CD4-positive, alpha-beta T cell (primary cell): Measurements from ENCODE around the gene IGF1R. TPM values are rescaled to one million over a fixed set of nuclear protein-coding genes. Genes with fewer than 3 reads are reported as not detected.

Source experiments
- ATAC-seq: fragments of 200-7000 bp; cut with Tn5 transposase; one replicate; pipeline ENCODE4 v1.10.0; 2022; ENCODE audit warnings: mild to moderate bottlenecking; ENCODE audit not compliant: poor library complexity
- CTCF ChIA-PET: fragments of 350-600 bp; sonication (Branson Sonifier 250); formaldehyde crosslinking; loops from one replicate; lab custom pipeline; 2021; ENCODE audit warnings: antibody characterized with exemption, inconsistent platforms; lab: Charles Lee
- POLR2A ChIA-PET: fragments of 350-600 bp; sonication (Branson Sonifier 250); formaldehyde crosslinking; loops from one replicate; lab custom pipeline; 2021; ENCODE audit warnings: antibody characterized with exemption, inconsistent platforms; lab: Charles Lee
- DNase-seq, 14 experiments: peaks; one replicate each; pipeline ENCODE4 v3.0.0-alpha.2; 2013 to 2020; ENCODE audit warnings: mixed read lengths in 2 of 14
- H3K27ac ChIP-seq, 2 donors: one replicate each; pipeline versions ENCODE4 v1.5.1 to v1.7.0; 2013; ENCODE audit warnings: low read length in 2 of 2, low read depth in 1 of 2, mild to moderate bottlenecking in 1 of 2
- H3K27me3 ChIP-seq, 2 experiments: 1 replicate in 1 of 2; 2 replicates in 1 of 2; pipeline versions ENCODE4 v1.6.1 to v1.7.0; 2013; ENCODE audit warnings: low read length in 2 of 2, control low read depth in 1 of 2, mild to moderate bottlenecking in 1 of 2, moderate library complexity in 1 of 2; ENCODE audit not compliant: insufficient read depth in 2 of 2, control insufficient read depth in 1 of 2
- H3K36me3 ChIP-seq: one replicate; pipeline ENCODE4 v1.6.1; 2013; ENCODE audit warnings: low read length, control low read depth; ENCODE audit not compliant: insufficient read depth
- H3K4me1 ChIP-seq: one replicate; pipeline ENCODE4 v1.6.1; 2013; ENCODE audit warnings: low read length, control low read depth; ENCODE audit not compliant: insufficient read depth
- H3K4me3 ChIP-seq: one replicate; pipeline ENCODE4 v1.5.1; 2013; ENCODE audit warnings: mild to moderate bottlenecking, low read length, moderate library complexity
- H3K9me3 ChIP-seq, 2 experiments: 1 replicate in 1 of 2; 2 replicates in 1 of 2; pipeline versions ENCODE4 v1.6.1 to v1.7.0; 2013; ENCODE audit warnings: low read length in 2 of 2, mild to moderate bottlenecking in 2 of 2, control low read depth in 1 of 2, moderate library complexity in 1 of 2; ENCODE audit not compliant: control insufficient read depth in 1 of 2, insufficient read depth in 1 of 2
- H3K27ac Mint-ChIP-seq: one replicate; pipeline ENCODE4 v1.8.0; 2020; ENCODE audit warnings: mixed read lengths
- H3K27me3 Mint-ChIP-seq: one replicate; pipeline ENCODE4 v1.8.0; 2021; ENCODE audit warnings: mixed read lengths
- H3K36me3 Mint-ChIP-seq: one replicate; pipeline ENCODE4 v1.8.0; 2021; ENCODE audit warnings: low read depth, mixed read lengths
- H3K4me1 Mint-ChIP-seq: one replicate; pipeline ENCODE4 v1.8.0; 2021; ENCODE audit warnings: low read depth, mixed read lengths
- H3K4me3 Mint-ChIP-seq: one replicate; pipeline ENCODE4 v1.8.0; 2020; ENCODE audit warnings: mild to moderate bottlenecking, mixed read lengths
- H3K9me3 Mint-ChIP-seq: one replicate; pipeline ENCODE4 v1.8.0; 2020; ENCODE audit warnings: mixed read lengths
- CTCF ChIP-seq: fragments of 200-600 bp; IDR thresholded peaks from one replicate; pipeline ENCODE4 v1.8.0; 2022; ENCODE audit warnings: antibody characterized with exemption, mild to moderate bottlenecking
- intact Hi-C, 2 experiments: fragments of 100-400 bp; cut with DNase I in 1 of 2; cut with micrococcal nuclease in 1 of 2; formaldehyde crosslinking; loops; one replicate each; pipeline versions ENCODE4 v1.15.1 to v1.9.0; 2023 to 2025; cut with DNase I, micrococcal nuclease
- total RNA-seq, 174 experiments: library from RNA in 2 of 174; stranded (reverse) in 2 of 174; gene quantifications; one replicate each; pipeline ENCODE4 v1.2.3 and lab custom pipeline; 2021 to 2026

IGF1R gene
- total RNA-seq, 2 experiments from 2014 or later: 39.2 to 40.3 TPM

- H3K27ac Mint-ChIP-seq: no peak overlapping the region
- no peak for TF ChIP-seq CTCF
- peaks cover 11% of the 10 kb centered on the region in 2 experiments for H3K27me3 ChIP-seq
- H3K27ac ChIP-seq: no peak overlapping the region
- H3K4me1 Mint-ChIP-seq: peaks cover 74% of the 10 kb centered on the region
- ATAC-seq (no peak), DNase-seq (no peak)
- H3K4me1 ChIP-seq: peaks cover 17% of the 10 kb centered on the region
- H3K9me3 ChIP-seq: peaks cover 0 to 5% of the 10 kb centered on the region in 2 experiments
- H3K36me3 ChIP-seq: peaks cover 4% of the 10 kb centered on the region
- intact Hi-C loops: loop anchor here (5.0 to 10.0 kb wide), 4 partner anchors 49 to 1269 kb away; no protein-coding TSS in a partner anchor
- peaks cover 6% of the 10 kb centered on the region for H3K36me3 Mint-ChIP-seq
- H3K27me3 Mint-ChIP-seq: peaks cover 18% of the 10 kb centered on the region
- H3K4me3 Mint-ChIP-seq: no peak overlapping the region
- no peaks in the 10 kb centered on the region for H3K9me3 Mint-ChIP-seq
- POLR2A ChIA-PET: interaction anchor here (1.3 kb wide), 1 partner anchor 8 kb away, joined by 3 read pairs; no protein-coding TSS in a partner anchor
- H3K4me3 ChIP-seq: no peak overlapping the region
- CTCF ChIA-PET: no interaction called here
These were observed 7.4 kb downstream of the IGF1R start for GRCh38 chr15:98655732-98656131.

GRCh38 chr15:98657721-98658120 is 9.4 kb downstream of the IGF1R start:
- Histone ChIP-seq H3K27ac (no peak overlapping the region), H3K4me3 (no peak overlapping the region), H3K4me1 (peaks cover 3% of the 10 kb centered on the region), H3K27me3 (no peaks in the 10 kb centered on the region), H3K9me3 (no peaks in the 10 kb centered on the region), H3K36me3 (peaks cover 4% of the 10 kb centered on the region)
- no peak overlapping the region for H3K4me3 Mint-ChIP-seq
- DNase-seq (no peak), ATAC-seq (no peak)
- H3K4me1 Mint-ChIP-seq: peaks cover 60% of the 10 kb centered on the region
- no peak overlapping the region for H3K27ac Mint-ChIP-seq
- no peaks in the 10 kb centered on the region for H3K36me3 Mint-ChIP-seq
- H3K27me3 Mint-ChIP-seq: no peaks in the 10 kb centered on the region
- intact Hi-C loops: loop anchor here (2.0 to 10.0 kb wide), 6 partner anchors 47 to 1267 kb away; no protein-coding TSS in a partner anchor
- POLR2A ChIA-PET: interaction anchor here (1.0 to 1.5 kb wide), 2 partner anchors 9 to 139 kb away, joined by 4 read pairs; partner anchors contain the start of gene IGF1R
- CTCF ChIA-PET: interaction anchor here (1.4 to 1.6 kb wide), 2 partner anchors 139 to 193 kb away, joined by 3 to 4 read pairs; no protein-coding TSS in a partner anchor
- TF ChIP-seq CTCF: no peak
- no peaks in the 10 kb centered on the region for H3K9me3 Mint-ChIP-seq

- H3K9me3 Mint-ChIP-seq: no peaks in the 10 kb centered on the region
- no peak overlapping the region for H3K27ac Mint-ChIP-seq
- Histone ChIP-seq H3K27ac (no peak overlapping the region), H3K9me3 (no peaks in the 10 kb centered on the region), H3K27me3 (no peaks in the 10 kb centered on the region), H3K4me3 (no peak overlapping the region), H3K36me3 (peaks cover 4% of the 10 kb centered on the region), H3K4me1 (peaks cover 9% of the 10 kb centered on the region)
- no peaks in the 10 kb centered on the region for H3K27me3 Mint-ChIP-seq
- CTCF ChIA-PET: interaction anchor here (0.7 to 2.0 kb wide), 8 partner anchors 12 to 192 kb away, joined by 3 to 9 read pairs (median 4); no protein-coding TSS in a partner anchor
- POLR2A ChIA-PET: interaction anchor here (0.9 to 2.4 kb wide), 4 partner anchors 9 to 140 kb away, joined by 4 to 16 read pairs (median 4); partner anchors contain the start of gene IGF1R
- peak; percentile 81 for ATAC-seq
- no peak overlapping the region for H3K4me3 Mint-ChIP-seq
- peak in 7 of 14 experiments; percentile 10 to 73 (median 52) for DNase-seq
- intact Hi-C loops: loop anchor here (1.0 to 10.0 kb wide), 8 partner anchors 8 to 1266 kb away; no protein-coding TSS in a partner anchor
- no peaks in the 10 kb centered on the region for H3K36me3 Mint-ChIP-seq
- peaks cover 56% of the 10 kb centered on the region for H3K4me1 Mint-ChIP-seq
- peak; percentile 95 for TF ChIP-seq CTCF
These were observed 10.7 kb downstream of the IGF1R start for GRCh38 chr15:98658831-98659699.
